ENCODE measurements around the gene CHCHD3.

The CHCHD3 gene

DNA sequence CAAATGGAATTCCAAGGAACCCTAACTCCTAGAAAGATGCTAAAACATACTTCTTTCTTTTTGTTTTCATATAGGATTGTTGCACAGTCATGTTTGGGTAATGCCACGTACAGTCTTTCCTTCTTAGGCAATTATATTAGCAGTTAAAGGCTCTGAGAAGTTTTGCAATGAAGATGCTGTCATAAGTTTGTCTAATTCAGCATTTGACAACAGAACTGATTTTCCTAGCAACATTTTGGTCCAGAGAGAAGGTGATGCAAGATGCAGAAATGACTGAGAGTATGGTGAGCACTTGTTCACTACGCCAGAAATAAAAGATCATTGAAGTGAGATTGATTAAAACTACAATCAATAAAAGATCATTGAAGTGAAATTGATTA lies 321.7 kb downstream of the CHCHD3 start:
- no peak for DNase-seq

DNA sequence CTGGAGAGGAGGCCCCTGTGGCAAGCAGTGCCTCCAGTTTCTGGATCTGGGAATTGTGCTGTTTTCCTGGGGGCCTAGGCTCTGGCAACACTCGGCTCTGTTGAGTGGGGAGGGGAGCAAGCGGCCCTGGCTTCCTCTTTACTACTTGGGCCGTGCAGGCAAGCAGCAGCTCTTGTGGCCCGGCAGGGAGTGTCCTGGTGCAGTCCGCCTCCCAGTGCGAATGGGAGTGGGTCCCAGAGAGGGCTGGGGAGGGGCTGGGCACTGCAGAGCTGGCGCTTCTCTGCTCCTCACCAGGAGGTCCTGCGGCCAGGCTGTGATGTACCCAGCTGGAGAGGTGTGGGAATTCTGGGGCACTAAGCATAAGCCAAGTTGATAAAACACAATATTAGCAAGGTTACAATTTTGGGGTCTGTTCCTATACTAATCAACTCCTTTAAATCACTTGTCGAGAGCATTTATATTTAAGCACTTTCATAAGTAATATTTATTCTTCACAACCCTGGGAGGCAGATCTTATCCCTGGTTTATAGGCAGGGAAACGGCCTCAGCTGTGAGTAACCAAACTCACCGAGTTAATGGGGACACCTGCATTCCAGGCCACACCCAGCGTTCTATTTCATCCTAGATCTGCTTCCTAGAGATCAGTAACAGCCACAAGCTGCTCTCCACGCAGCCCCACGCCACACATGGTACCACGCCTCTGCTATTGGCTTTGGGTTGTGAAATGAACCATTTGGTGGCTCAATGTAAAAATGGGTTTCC lies 322.2 kb downstream of the CHCHD3 start:
- DNase-seq, result no peak

DNA sequence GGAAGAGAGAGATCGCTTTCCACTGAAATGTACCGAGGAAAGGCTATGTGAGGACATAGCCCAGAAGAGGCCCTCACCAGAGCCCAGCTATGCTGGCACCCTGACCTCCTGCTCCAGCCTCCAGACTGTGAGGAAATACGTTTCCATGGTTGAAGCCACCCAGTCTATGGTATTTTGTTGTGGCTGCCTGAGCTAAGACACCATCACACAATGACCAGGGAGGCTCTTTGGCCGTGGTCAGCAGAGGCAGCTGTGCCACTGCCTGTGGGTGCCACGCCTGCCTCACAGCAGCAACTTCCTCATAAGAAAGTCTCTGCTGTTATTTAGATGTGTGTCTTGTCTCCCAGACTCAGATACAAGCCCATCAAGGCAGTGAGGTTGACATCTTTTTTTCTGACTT lies 322.9 kb downstream of the CHCHD3 start:
- no peak for DNase-seq

DNA sequence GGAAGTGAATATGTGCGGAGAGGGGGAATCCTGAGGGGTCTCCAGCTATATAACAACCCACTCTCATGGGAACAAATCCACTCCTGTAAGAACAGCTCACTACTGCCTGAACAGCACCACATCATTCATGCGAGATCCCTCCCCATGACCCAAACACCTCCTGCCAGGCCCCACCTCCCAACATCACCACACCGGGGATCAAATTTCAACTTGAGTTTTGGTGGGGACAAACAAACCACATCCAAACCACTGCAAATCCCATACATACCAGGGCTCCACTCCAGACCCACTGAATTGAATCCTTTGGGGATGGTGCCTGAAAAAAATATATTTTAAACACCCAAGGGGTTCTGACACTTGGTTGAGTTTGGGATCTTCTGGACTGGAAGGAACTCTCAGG lies 324.1 kb downstream of the CHCHD3 start:
- no peak for DNase-seq

DNA sequence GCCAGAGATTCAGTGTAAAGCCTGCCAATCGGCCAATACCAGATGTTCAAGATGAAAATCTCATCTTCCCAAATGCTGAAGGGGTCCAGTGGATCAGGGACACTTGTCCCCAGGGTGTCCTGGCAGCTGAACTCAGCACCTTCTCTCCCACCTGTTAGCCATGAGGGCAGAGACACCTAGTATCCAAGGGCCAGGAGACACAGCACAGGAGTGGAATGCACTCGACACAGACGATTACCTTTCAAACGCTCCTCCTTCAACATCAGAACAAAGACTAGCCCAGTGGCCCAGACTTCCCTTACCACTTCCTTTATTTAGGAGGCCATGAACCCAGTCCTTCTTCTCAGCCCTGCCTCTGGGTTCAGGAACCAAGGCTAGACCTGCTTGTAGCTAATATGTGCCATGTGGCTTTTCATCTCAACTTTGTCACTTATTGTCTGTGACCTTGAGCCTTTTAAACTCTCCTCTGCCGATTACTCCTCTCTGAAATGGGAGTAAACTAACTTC lies 325.4 kb downstream of the CHCHD3 start:
- DNase-seq, result no peak

DNA sequence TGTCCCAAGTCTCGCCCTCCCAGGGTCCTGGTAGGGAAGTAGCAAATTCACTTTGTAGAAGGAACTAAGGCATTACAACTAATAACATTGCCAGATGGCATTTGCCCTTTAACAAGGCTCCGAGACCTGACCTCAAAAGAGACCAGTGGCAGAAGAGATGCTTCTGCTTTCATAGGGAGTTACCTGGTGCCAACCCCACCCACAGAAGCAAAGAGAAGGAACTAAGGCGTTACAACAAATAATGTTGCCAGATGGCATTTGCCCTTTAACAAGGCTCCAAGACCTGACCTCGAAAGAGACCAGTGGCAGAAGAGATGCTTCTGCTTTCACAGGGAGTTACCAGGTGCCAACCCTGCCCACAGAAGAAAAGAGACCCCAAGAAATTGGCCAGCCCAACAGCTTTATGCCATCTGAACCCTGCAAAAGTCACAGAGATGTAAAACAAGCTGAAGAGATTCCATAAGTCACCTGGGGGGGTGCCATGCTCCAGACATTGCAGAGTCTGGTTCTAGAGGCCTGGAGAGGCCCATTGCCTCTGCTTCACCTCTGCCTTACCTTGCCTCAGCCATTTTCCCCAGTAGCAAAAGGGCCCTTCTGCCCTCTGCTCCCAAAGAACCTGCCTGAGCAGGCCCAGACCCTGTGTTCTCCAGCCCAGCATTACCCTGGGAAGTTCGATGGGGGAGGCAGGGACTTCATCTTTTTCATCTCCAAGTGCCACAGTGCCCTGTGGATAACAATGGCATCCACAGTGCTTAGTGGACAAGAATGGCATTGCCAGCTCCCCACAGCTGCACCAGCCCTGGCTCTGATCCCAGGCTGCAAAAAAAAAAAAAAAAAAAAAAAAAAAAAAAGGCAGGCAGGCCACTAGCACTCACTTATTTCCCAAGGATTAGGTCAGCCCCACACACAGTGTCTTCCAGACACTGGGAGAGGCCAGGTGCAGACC lies 326.1 kb downstream of the CHCHD3 start:
- DNase-seq, result no peak

DNA sequence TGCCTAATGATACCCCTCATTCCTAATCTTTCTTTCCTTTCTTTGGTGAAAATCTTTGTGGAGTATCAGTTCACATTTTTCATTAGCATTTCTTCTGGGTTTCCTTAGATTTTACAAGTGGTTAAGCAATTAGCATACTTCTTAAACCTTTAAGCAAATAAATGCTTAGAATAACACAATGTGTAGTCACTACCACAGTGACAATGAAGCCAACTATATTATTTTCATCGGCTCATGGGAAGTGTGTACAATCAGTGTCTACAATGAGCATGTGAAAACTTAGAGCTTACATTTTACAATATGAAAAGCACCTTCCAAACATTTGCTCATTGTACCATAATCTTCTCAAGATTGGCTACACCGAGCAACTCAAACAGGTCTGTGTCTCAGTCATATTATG lies 329.5 kb downstream of the CHCHD3 start:
- no peak for DNase-seq

DNA sequence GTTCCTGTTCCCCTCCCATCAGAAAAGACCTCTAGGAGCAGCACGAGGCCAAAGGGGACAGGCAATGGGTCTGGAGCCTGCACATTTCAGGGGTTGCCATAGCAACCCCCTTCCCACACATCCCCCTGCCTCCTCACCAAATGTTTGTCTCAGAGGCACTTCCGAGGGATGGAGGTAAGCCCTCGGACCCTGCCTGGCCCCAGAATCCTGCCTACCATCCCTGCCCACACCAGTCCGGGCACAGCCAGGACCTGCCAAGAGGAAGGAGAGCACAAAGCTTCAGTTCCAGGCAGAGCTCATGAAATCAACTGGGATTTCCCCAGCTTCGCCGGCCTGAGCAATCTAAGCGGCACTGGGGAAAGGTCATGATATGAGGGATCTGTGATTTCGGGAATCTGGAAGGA lies 330.6 kb downstream of the CHCHD3 start:
- DNase-seq, result no peak

DNA sequence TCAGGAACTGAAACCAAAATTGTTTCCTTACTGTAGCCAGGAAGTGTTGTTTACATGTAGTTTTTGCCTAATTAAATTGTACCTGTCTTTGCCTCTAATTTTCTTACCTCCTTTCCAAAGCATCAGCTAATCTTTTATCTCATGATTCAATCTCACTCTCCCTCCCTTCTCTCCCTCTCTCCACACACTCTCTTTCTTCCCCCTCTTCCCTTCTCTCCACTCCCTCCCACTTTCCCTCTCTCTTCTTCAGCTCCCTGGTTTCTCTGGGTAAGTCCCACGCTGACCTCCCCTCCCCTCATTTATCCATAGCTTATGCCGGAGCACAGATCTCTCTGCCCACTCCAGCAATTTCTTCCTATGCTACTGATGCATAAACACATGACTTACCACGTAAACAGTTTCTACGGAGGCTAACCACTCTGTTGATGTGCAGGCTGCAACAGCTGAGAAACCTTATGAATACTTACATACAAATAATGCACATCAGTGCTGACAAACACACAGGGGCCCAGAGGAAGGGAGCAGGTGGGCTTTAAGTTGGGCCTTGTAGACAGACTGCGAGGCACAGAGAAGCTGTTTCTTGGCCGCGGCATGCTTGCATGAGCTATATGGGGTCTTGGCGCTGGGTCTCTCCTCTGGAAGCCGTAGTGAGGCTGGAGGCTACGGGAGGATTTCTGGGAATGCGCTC lies 331.2 kb downstream of the CHCHD3 start:
- no peak for DNase-seq

DNA sequence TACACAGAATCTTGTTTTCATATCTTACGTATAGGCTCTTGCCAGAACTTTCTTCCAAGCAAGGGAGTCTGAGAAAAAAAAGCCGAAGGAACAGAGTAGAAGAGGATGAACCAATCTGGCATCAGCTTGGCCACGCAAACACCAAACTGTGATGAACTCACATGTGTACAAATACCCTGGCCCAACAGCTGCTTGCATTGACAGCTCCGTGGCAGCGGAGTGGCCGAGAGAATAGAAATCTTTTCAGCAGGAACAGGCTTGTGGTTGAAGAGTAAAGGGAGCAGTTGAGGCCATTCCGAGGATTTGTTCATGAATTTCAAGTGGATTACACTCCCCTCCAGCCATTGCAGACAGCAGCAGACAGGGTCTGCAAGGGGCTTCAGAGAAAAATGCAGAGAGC lies 331.8 kb downstream of the CHCHD3 start:
- DNase-seq, result no peak

DNA sequence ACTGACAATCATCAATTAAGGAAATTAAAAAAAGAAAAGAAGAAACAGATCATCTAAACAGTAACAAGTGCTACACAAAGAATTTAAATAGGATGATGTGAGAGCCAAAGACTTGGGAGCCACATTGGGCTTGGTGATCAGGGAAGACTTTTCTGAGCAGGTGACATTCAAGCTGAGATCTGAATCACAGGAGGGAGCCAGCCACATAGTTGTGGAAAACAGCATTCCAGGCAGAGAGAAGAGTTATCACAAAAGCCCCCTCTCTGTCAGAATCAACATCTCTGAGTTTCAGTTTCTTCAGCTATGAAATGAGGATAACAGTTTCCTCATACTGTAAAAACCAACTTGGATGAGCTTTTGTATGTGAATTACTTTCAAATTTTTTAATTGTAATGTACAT lies 336.4 kb downstream of the CHCHD3 start:
- DNase-seq, result no peak

DNA sequence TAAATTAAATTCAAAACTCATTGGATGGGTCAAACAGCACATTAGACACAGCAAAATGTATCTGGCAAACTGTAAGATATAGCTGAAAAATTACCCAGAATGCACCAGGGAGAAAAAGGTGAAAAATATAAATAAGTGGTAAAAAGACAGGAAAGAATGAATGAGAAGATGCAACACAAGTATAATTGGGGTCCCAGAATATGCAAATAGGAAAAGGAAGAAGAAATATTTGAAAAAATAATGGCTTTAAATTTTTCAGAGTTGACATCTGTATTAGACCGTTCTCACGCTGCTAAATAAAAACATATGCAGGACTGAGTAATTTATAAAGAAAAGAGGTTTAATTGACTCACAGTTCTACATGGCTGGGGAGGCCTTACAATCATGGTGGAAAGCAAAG lies 337.9 kb downstream of the CHCHD3 start:
- DNase-seq, result no peak

DNA sequence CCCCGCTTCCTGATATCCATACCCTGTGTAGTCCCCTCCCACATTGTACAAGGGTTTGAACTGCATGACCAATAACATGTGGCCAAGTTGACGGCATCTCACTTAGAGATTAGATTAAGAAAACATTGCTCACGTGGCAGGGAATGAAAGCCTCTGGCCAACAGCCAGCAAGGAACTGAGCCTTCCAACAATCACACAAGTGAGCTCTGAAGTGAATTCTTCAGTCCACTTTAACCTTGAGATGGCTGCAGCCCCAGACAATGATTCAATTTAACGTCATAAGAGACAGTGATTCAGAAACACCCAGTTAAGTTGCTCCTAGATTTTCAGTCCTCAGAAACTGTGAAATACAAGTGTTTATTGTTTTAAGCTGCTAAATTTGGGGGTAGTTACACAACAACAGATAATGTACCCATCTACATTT lies 339.7 kb downstream of the CHCHD3 start:
- peak; percentile 11 for DNase-seq

DNA sequence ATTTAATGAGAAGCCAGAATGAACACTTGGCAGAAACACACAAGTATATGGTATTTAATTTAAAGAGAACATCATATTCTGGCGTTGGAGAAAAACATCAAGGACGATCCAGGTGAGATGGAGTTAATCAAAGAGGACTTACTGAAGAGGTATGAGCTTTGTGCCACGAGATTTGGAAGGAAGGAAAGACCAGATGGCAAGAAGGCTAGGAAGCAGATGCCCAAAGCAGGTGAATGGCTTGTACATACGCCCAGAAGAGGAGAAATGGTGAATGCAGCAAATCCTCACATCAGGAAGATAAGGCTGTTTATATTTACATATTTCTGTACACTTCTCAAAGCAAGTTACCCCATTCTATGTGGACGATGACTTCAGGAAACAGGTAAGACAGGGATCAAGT lies 341.7 kb downstream of the CHCHD3 start:
- no peak for DNase-seq

DNA sequence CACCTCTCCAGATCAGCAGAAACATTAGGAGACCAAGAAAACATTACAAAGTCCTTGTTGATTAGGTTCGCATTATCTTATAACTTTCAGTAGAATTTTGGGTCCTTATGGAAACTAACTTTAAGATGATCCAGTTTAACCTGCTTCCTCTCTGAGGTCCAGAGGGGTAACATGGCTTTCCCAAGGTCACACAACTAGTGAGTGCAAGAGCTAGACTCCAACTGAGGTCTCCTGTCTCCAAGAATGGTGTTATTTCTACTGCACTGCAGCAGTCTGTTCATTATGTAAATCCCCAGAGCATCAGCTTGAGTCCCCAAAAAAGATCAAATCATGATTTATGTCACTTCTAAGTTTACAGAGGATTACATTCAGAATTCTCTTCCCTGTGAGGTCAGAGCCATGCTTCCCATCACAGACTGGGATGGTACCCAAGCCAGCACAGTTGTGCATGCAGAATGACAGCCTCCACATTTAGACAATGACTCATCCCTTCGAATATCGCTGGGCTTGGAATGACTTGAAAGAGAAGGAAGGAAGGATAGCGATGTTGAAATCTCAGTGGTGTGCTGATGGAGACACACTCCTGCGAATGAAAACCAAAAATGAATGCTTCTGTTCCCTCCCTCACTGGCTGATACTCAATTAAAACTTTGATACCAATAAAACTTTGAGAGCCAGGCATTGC lies 342.5 kb downstream of the CHCHD3 start:
- peak; percentile 26 for DNase-seq

DNA sequence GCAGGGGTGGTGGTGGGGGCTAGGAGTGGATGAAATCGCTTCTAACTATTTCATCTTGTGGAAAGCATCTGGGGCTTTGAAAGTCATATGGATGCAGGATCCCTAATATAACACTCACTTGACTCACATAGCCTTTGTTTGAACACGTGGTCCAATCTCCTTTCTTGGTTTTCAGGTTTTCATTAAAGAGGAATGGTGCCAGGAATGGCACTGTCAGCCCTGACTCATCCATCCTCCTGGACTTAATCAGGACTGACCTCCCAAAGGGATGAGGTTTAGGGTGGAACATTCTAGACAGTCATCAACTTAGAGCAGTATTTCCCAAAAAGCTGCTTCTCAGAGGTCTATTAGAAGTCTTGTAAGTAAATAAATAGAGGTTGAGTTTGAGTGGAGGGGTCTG lies 343.6 kb downstream of the CHCHD3 start:
- DNase-seq, result peak; percentile 54

DNA sequence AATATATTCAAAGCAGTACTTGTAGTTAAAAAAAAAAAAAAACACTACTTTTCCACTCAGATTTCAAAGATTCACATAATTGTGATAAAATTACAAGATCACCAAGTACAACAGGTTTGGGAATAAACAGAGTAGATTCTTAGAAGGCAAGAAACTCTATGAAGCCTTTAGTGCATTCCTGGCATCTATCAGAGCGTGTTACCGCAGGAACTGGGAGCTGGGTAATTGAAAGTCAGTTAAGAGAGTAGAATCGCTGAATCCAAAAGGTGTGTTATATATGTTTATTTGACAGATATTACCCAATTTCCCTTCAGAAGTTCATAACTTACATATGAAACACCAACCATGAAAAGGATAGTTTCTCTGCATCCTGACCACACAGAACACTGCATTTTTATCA lies 346.4 kb downstream of the CHCHD3 start:
- no peak for DNase-seq

All from T1000 (cell line).